ENCODE results near the gene THAP4.

THAP4 gene

GRCh38 chr2:241563981-241564595 is 72.9 kb downstream of the THAP4 start:
- Histone ChIP-seq H3K4me3 (ENCODE audit: insufficient read depth, low read depth, low read length) (no peak overlapping the region), H3K4me1 (ENCODE audit: control insufficient read depth, insufficient read depth, low read length) (peaks cover 16% of the 10 kb centered on the region), H3K9me3 (ENCODE audit: control insufficient read depth, low read length) (no peaks in the 10 kb centered on the region), H3K27me3 (ENCODE audit: control insufficient read depth, insufficient read depth, low read length, poor library complexity, severe bottlenecking) (peaks cover 8% of the 10 kb centered on the region), H3K27ac (ENCODE audit: insufficient read depth, low read depth, low read length, poor library complexity, severe bottlenecking) (no peak overlapping the region), H3K36me3 (ENCODE audit: control insufficient read depth, insufficient read depth, low read length) (no peaks in the 10 kb centered on the region)
- WGBS, 2 experiments = 91 to 92% methylated on average over 23 of the region's 23 CpGs

- WGBS, 2 experiments = 90 to 91% methylated on average over 10 of the region's 10 CpGs
- no peak overlapping the region for H3K27ac ChIP-seq (ENCODE audit: insufficient read depth, low read depth, low read length, poor library complexity, severe bottlenecking)
These were observed 73.4 kb downstream of the THAP4 start for GRCh38 chr2:241563571-241563980.

GRCh38 chr2:241563031-241563507 is 73.9 kb downstream of the THAP4 start:
- H3K27ac ChIP-seq (ENCODE audit: insufficient read depth, low read depth, low read length, poor library complexity, severe bottlenecking) = no peak overlapping the region
- H3K9me3 ChIP-seq (ENCODE audit: control insufficient read depth, low read length) = no peaks in the 10 kb centered on the region
- H3K4me1 ChIP-seq (ENCODE audit: control insufficient read depth, insufficient read depth, low read length) = peaks cover 16% of the 10 kb centered on the region
- 90 to 91% methylated on average over 13 of the region's 13 CpGs for WGBS, 2 experiments
- peaks cover 18% of the 10 kb centered on the region for H3K27me3 ChIP-seq (ENCODE audit: control insufficient read depth, insufficient read depth, low read length, poor library complexity, severe bottlenecking)
- no peaks in the 10 kb centered on the region for H3K36me3 ChIP-seq (ENCODE audit: control insufficient read depth, insufficient read depth, low read length)
- no peak overlapping the region for H3K4me3 ChIP-seq (ENCODE audit: insufficient read depth, low read depth, low read length)

More at GRCh38 chr2:241563571-241563980, 73.4 kb downstream of the THAP4 start:
- no peaks in the 10 kb centered on the region for H3K9me3 ChIP-seq (ENCODE audit: control insufficient read depth, low read length)
- H3K36me3 ChIP-seq (ENCODE audit: control insufficient read depth, insufficient read depth, low read length) = no peaks in the 10 kb centered on the region
- H3K27me3 ChIP-seq (ENCODE audit: control insufficient read depth, insufficient read depth, low read length, poor library complexity, severe bottlenecking) = peaks cover 13% of the 10 kb centered on the region
- H3K4me3 ChIP-seq (ENCODE audit: insufficient read depth, low read depth, low read length) = no peak overlapping the region
- peaks cover 16% of the 10 kb centered on the region for H3K4me1 ChIP-seq (ENCODE audit: control insufficient read depth, insufficient read depth, low read length)

GRCh38 chr2:241562269-241562891 is 74.6 kb downstream of the THAP4 start:
- 93 to 95% methylated on average over 23 of the region's 23 CpGs for WGBS, 2 experiments
- Histone ChIP-seq H3K27ac (ENCODE audit: insufficient read depth, low read depth, low read length, poor library complexity, severe bottlenecking) (no peak overlapping the region), H3K4me3 (ENCODE audit: insufficient read depth, low read depth, low read length) (no peak overlapping the region), H3K9me3 (ENCODE audit: control insufficient read depth, low read length) (no peaks in the 10 kb centered on the region), H3K36me3 (ENCODE audit: control insufficient read depth, insufficient read depth, low read length) (no peaks in the 10 kb centered on the region), H3K4me1 (ENCODE audit: control insufficient read depth, insufficient read depth, low read length) (peaks cover 16% of the 10 kb centered on the region), H3K27me3 (ENCODE audit: control insufficient read depth, insufficient read depth, low read length, poor library complexity, severe bottlenecking) (peaks cover 22% of the 10 kb centered on the region)

GRCh38 chr2:241561832-241562231 is 75.1 kb downstream of the THAP4 start:
- H3K9me3 ChIP-seq (ENCODE audit: control insufficient read depth, low read length) = no peaks in the 10 kb centered on the region
- peaks cover 16% of the 10 kb centered on the region for H3K4me1 ChIP-seq (ENCODE audit: control insufficient read depth, insufficient read depth, low read length)
- peaks cover 22% of the 10 kb centered on the region for H3K27me3 ChIP-seq (ENCODE audit: control insufficient read depth, insufficient read depth, low read length, poor library complexity, severe bottlenecking)
- H3K27ac ChIP-seq (ENCODE audit: insufficient read depth, low read depth, low read length, poor library complexity, severe bottlenecking) = no peak overlapping the region
- no peaks in the 10 kb centered on the region for H3K36me3 ChIP-seq (ENCODE audit: control insufficient read depth, insufficient read depth, low read length)
- 75 to 78% methylated on average over 18 of the region's 18 CpGs for WGBS, 2 experiments
- no peak overlapping the region for H3K4me3 ChIP-seq (ENCODE audit: insufficient read depth, low read depth, low read length)

- Histone ChIP-seq H3K27me3 (ENCODE audit: control insufficient read depth, insufficient read depth, low read length, poor library complexity, severe bottlenecking) (peaks cover 22% of the 10 kb centered on the region), H3K9me3 (ENCODE audit: control insufficient read depth, low read length) (no peaks in the 10 kb centered on the region), H3K36me3 (ENCODE audit: control insufficient read depth, insufficient read depth, low read length) (no peaks in the 10 kb centered on the region), H3K4me1 (ENCODE audit: control insufficient read depth, insufficient read depth, low read length) (peaks cover 16% of the 10 kb centered on the region), H3K27ac (ENCODE audit: insufficient read depth, low read depth, low read length, poor library complexity, severe bottlenecking) (no peak overlapping the region), H3K4me3 (ENCODE audit: insufficient read depth, low read depth, low read length) (no peak overlapping the region)
- 89 to 90% methylated on average over 15 to 17 of the region's 19 CpGs for WGBS, 2 experiments
These were observed 76.0 kb downstream of the THAP4 start for GRCh38 chr2:241560883-241561474.

GRCh38 chr2:241560162-241560882 is 76.6 kb downstream of the THAP4 start:
- 86 to 89% methylated on average over 18 of the region's 18 CpGs for WGBS, 2 experiments
- Histone ChIP-seq H3K9me3 (ENCODE audit: control insufficient read depth, low read length) (no peaks in the 10 kb centered on the region), H3K27ac (ENCODE audit: insufficient read depth, low read depth, low read length, poor library complexity, severe bottlenecking) (no peak overlapping the region), H3K27me3 (ENCODE audit: control insufficient read depth, insufficient read depth, low read length, poor library complexity, severe bottlenecking) (peaks cover 22% of the 10 kb centered on the region), H3K36me3 (ENCODE audit: control insufficient read depth, insufficient read depth, low read length) (no peaks in the 10 kb centered on the region), H3K4me3 (ENCODE audit: insufficient read depth, low read depth, low read length) (peak overlapping the region; percentile 52), H3K4me1 (ENCODE audit: control insufficient read depth, insufficient read depth, low read length) (peaks cover 12% of the 10 kb centered on the region)

GRCh38 chr2:241559323-241560161 is 77.4 kb downstream of the THAP4 start:
- H3K4me1 ChIP-seq (ENCODE audit: control insufficient read depth, insufficient read depth, low read length) = peaks cover 7% of the 10 kb centered on the region
- H3K27me3 ChIP-seq (ENCODE audit: control insufficient read depth, insufficient read depth, low read length, poor library complexity, severe bottlenecking) = peaks cover 22% of the 10 kb centered on the region
- H3K9me3 ChIP-seq (ENCODE audit: control insufficient read depth, low read length) = no peaks in the 10 kb centered on the region
- no peaks in the 10 kb centered on the region for H3K36me3 ChIP-seq (ENCODE audit: control insufficient read depth, insufficient read depth, low read length)
- peak overlapping the region; percentile 52 for H3K4me3 ChIP-seq (ENCODE audit: insufficient read depth, low read depth, low read length)
- WGBS, 2 experiments = 9 to 10% methylated on average over 78 of the region's 78 CpGs
- H3K27ac ChIP-seq (ENCODE audit: insufficient read depth, low read depth, low read length, poor library complexity, severe bottlenecking) = no peak overlapping the region

- Histone ChIP-seq H3K9me3 (ENCODE audit: control insufficient read depth, low read length) (no peaks in the 10 kb centered on the region), H3K36me3 (ENCODE audit: control insufficient read depth, insufficient read depth, low read length) (no peaks in the 10 kb centered on the region), H3K27me3 (ENCODE audit: control insufficient read depth, insufficient read depth, low read length, poor library complexity, severe bottlenecking) (peaks cover 22% of the 10 kb centered on the region), H3K4me1 (ENCODE audit: control insufficient read depth, insufficient read depth, low read length) (peaks cover 7% of the 10 kb centered on the region), H3K4me3 (ENCODE audit: insufficient read depth, low read depth, low read length) (peak within 1 kb of the TSS; percentile 52), H3K27ac (ENCODE audit: insufficient read depth, low read depth, low read length, poor library complexity, severe bottlenecking) (no peak within 1 kb of the TSS)
- 0 to 1% methylated on average over 98 of the region's 98 CpGs for WGBS, 2 experiments
These were observed 78.2 kb downstream of the THAP4 start, which contains the start of gene BOK for GRCh38 chr2:241558532-241559322. Gene BOK (plus strand): TSS chr2:241558745. CDS start chr2:241559484, 739 bp downstream.

Data from ectodermal cell (in vitro differentiated cells).